Mesodermal cell (in vitro differentiated cells): ENCODE results near the gene ATP2B1.

ENCODE experiments used
- H3K27ac ChIP-seq: 2 replicates; pipeline ENCODE4 v1.7.0; 2013; ENCODE audit warnings: mild to moderate bottlenecking, low read depth, low read length, moderate library complexity; ENCODE audit not compliant: severe bottlenecking
- H3K36me3 ChIP-seq: 2 replicates; pipeline ENCODE4 v1.7.1; 2013; ENCODE audit warnings: mild to moderate bottlenecking, low read length, moderate library complexity; ENCODE audit not compliant: control insufficient read depth, insufficient read depth
- H3K4me1 ChIP-seq: one replicate; pipeline ENCODE4 v1.7.1; 2013; ENCODE audit warnings: mild to moderate bottlenecking, low read length; ENCODE audit not compliant: insufficient read depth, control insufficient read depth, poor library complexity, severe bottlenecking
- H3K4me3 ChIP-seq: 2 replicates; pipeline ENCODE4 v1.7.0; 2013; ENCODE audit warnings: low read length, control low read depth, mild to moderate bottlenecking; ENCODE audit not compliant: insufficient read depth, poor library complexity, severe bottlenecking; ENCODE audit errors: extremely low read depth
- H3K9me3 ChIP-seq: 2 replicates; pipeline ENCODE4 v1.7.1; 2013; ENCODE audit warnings: mild to moderate bottlenecking, low read length, moderate library complexity; ENCODE audit not compliant: control insufficient read depth
- WGBS, 2 experiments: methylation state at CpG; one replicate each; pipeline ENCODE4 v1.1.5; 2013; ENCODE audit warnings: missing lambda C conversion rate in 2 of 2; ENCODE audit not compliant: insufficient coverage in 2 of 2; 5-methylcytosine and 5-hydroxymethylcytosine counted together

Gene ATP2B1

GRCh38 chr12:89691659-89692058, 17.0 kb downstream of the ATP2B1 start:
- no CpG with 5 or more reads among the region's 1 CpG for WGBS, 2 experiments
- Histone ChIP-seq H3K27ac (no peak overlapping the region), H3K4me3 (no peak overlapping the region), H3K9me3 (no peaks in the 10 kb centered on the region), H3K36me3 (no peaks in the 10 kb centered on the region), H3K4me1 (peaks cover 20% of the 10 kb centered on the region)

GRCh38 chr12:89690925-89691324, 17.7 kb downstream of the ATP2B1 start:
- H3K4me3 ChIP-seq, result no peak overlapping the region
- H3K36me3 ChIP-seq, result no peaks in the 10 kb centered on the region
- no peaks in the 10 kb centered on the region for H3K9me3 ChIP-seq
- WGBS, 2 experiments, result no CpG with 5 or more reads among the region's 1 CpG
- no peak overlapping the region for H3K27ac ChIP-seq
- peaks cover 20% of the 10 kb centered on the region for H3K4me1 ChIP-seq

GRCh38 chr12:89689306-89689705, 19.3 kb downstream of the ATP2B1 start:
- H3K27ac ChIP-seq, result no peak overlapping the region
- peaks cover 6% of the 10 kb centered on the region for H3K36me3 ChIP-seq
- peaks cover 13% of the 10 kb centered on the region for H3K4me1 ChIP-seq
- no peak overlapping the region for H3K4me3 ChIP-seq
- no peaks in the 10 kb centered on the region for H3K9me3 ChIP-seq
- WGBS, 2 experiments, result 83 to 100% methylated on average over 1 of the region's 3 CpGs

- no CpG with 5 or more reads among the region's 2 CpGs for WGBS, 2 experiments
- H3K9me3 ChIP-seq, result peaks cover 12% of the 10 kb centered on the region
Observed at GRCh38 chr12:89686311-89686710, 22.3 kb downstream of the ATP2B1 start.

GRCh38 chr12:89685363-89685972, 23.2 kb downstream of the ATP2B1 start:
- no peak overlapping the region for H3K27ac ChIP-seq
- peaks cover 18% of the 10 kb centered on the region for H3K9me3 ChIP-seq
- H3K4me3 ChIP-seq, result no peak overlapping the region
- no peaks in the 10 kb centered on the region for H3K4me1 ChIP-seq
- peaks cover 13% of the 10 kb centered on the region for H3K36me3 ChIP-seq

More at GRCh38 chr12:89686311-89686710, 22.3 kb downstream of the ATP2B1 start:
- no peaks in the 10 kb centered on the region for H3K4me1 ChIP-seq
- peaks cover 13% of the 10 kb centered on the region for H3K36me3 ChIP-seq
- no peak overlapping the region for H3K4me3 ChIP-seq
- no peak overlapping the region for H3K27ac ChIP-seq

- Histone ChIP-seq H3K27ac (no peak overlapping the region), H3K36me3 (peaks cover 13% of the 10 kb centered on the region), H3K4me3 (no peak overlapping the region), H3K4me1 (no peaks in the 10 kb centered on the region), H3K9me3 (peaks cover 18% of the 10 kb centered on the region)
- WGBS, 2 experiments, result 100% methylated on average over 1 of the region's 3 CpGs; no CpG with 5 or more reads in 1 of the 2 experiments
Observed at GRCh38 chr12:89684136-89684535, 24.5 kb downstream of the ATP2B1 start.

- Histone ChIP-seq H3K27ac (no peak overlapping the region), H3K4me3 (no peak overlapping the region)
- no CpG with 5 or more reads among the region's 3 CpGs for WGBS, 2 experiments
Observed at GRCh38 chr12:89682284-89682683, 26.4 kb downstream of the ATP2B1 start.

GRCh38 chr12:89680409-89680808, 28.2 kb downstream of the ATP2B1 start:
- no peak overlapping the region for H3K4me3 ChIP-seq
- peaks cover 9% of the 10 kb centered on the region for H3K36me3 ChIP-seq
- H3K4me1 ChIP-seq, result peaks cover 3% of the 10 kb centered on the region
- no peak overlapping the region for H3K27ac ChIP-seq
- WGBS, 2 experiments, result 97 to 100% methylated on average over 3 of the region's 4 CpGs
- H3K9me3 ChIP-seq, result peaks cover 18% of the 10 kb centered on the region

More at GRCh38 chr12:89682284-89682683, 26.4 kb downstream of the ATP2B1 start:
- peaks cover 18% of the 10 kb centered on the region for H3K9me3 ChIP-seq
- peaks cover 3% of the 10 kb centered on the region for H3K4me1 ChIP-seq
- peaks cover 13% of the 10 kb centered on the region for H3K36me3 ChIP-seq

GRCh38 chr12:89679631-89680030, 29.0 kb downstream of the ATP2B1 start:
- no CpG with 5 or more reads among the region's 2 CpGs for WGBS, 2 experiments
- Histone ChIP-seq H3K9me3 (peaks cover 18% of the 10 kb centered on the region), H3K4me3 (no peak overlapping the region), H3K27ac (no peak overlapping the region), H3K4me1 (peaks cover 3% of the 10 kb centered on the region), H3K36me3 (peaks cover 7% of the 10 kb centered on the region)

- peaks cover 5% of the 10 kb centered on the region for H3K4me1 ChIP-seq
- no peak overlapping the region for H3K27ac ChIP-seq
- peaks cover 3% of the 10 kb centered on the region for H3K36me3 ChIP-seq
- H3K9me3 ChIP-seq, result peaks cover 15% of the 10 kb centered on the region
- no CpG with 5 or more reads among the region's 2 CpGs for WGBS, 2 experiments
- H3K4me3 ChIP-seq, result no peak overlapping the region
Observed at GRCh38 chr12:89678225-89678624, 30.4 kb downstream of the ATP2B1 start.

GRCh38 chr12:89676930-89677329, 31.7 kb downstream of the ATP2B1 start:
- Histone ChIP-seq H3K9me3 (peaks cover 6% of the 10 kb centered on the region), H3K4me3 (no peak overlapping the region), H3K36me3 (no peaks in the 10 kb centered on the region), H3K27ac (no peak overlapping the region), H3K4me1 (peaks cover 5% of the 10 kb centered on the region)
- WGBS, 2 experiments, result 80% methylated on average over 1 of the region's 2 CpGs; no CpG with 5 or more reads in 1 of the 2 experiments
